ENCODE results near the gene LAMA3. TPM values are rescaled to one million over a fixed set of nuclear protein-coding genes. Genes with fewer than 3 reads are reported as not detected.

Gene LAMA3
- total RNA-seq, 1 experiment from 2014 or later, result 34.6 TPM

DNA sequence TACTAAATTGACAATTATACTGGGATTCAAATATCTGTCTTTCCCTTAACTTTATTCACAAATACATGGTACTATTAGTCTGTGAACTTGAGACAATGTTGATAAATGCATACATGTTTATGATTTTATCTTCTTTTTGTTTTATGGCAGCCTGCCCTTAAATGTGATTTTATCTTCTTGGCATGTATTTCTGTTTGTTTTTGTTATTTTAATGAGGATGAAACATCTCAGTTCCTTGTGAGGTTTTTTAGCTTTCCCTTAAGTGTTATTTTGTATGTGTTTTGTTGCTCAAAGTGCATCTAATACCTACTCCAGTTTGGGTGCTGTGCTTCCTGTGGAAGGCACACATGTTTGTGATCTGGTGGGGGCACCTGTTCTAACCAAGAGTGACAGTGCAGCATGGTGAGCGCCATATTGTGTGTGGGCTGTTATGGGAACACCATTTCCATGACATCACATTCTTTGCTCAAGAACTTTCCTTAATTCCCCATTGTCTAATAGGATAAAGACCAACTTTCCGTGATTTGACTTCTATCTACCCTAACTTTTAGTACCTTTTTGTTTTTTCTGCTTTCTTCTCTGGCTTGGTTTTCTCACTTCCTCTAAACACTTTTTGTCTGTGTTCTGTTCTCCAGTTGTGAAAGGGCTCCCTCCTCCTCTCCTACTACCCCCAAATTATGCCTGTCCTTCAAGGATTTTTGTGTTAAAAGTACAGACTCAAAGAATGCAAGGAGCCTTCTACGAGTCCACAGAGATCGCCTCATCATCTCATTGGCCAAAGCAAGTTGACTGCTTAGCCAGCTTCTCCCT is 163.2 kb downstream of the LAMA3 start:
- H3K4me3 ChIP-seq (ENCODE audit: low read depth, low read length), result no peak overlapping the region
- ChIA-PET POLR2A (interaction anchor here (0.6 kb wide), 1 partner anchor 74 kb away, joined by 3 read pairs; no protein-coding TSS in a partner anchor), CTCF (no interaction called here)
- no peaks in the 10 kb centered on the region for H3K27me3 Mint-ChIP-seq (ENCODE audit: insufficient read depth, unreplicated experiment)
- H3K4me3 Mint-ChIP-seq (ENCODE audit: unreplicated experiment), result no peak overlapping the region
- TF ChIP-seq, protein P1, sequence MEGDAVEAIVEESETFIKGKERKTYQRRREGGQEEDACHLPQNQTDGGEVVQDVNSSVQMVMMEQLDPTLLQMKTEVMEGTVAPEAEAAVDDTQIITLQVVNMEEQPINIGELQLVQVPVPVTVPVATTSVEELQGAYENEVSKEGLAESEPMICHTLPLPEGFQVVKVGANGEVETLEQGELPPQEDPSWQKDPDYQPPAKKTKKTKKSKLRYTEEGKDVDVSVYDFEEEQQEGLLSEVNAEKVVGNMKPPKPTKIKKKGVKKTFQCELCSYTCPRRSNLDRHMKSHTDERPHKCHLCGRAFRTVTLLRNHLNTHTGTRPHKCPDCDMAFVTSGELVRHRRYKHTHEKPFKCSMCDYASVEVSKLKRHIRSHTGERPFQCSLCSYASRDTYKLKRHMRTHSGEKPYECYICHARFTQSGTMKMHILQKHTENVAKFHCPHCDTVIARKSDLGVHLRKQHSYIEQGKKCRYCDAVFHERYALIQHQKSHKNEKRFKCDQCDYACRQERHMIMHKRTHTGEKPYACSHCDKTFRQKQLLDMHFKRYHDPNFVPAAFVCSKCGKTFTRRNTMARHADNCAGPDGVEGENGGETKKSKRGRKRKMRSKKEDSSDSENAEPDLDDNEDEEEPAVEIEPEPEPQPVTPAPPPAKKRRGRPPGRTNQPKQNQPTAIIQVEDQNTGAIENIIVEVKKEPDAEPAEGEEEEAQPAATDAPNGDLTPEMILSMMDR (IDR thresholded peaks at IDR 0.05; ENCODE audit: insufficient read depth in 1 of 2, low read depth in 1 of 2, low read length in 1 of 2, severe bottlenecking in 1 of 2, unreplicated experiment in 1 of 2), result no peak
- H3K27ac Mint-ChIP-seq (ENCODE audit: unreplicated experiment), result no peak overlapping the region
- H3K36me3 ChIP-seq (ENCODE audit: control insufficient read depth, insufficient read depth, low read length), result peaks cover 1% of the 10 kb centered on the region; the same call in 1 of the 2 replicates
- no peaks in the 10 kb centered on the region for H3K4me1 ChIP-seq
- H3K9me3 ChIP-seq, result no peaks in the 10 kb centered on the region
- H3K9me3 Mint-ChIP-seq (ENCODE audit: unreplicated experiment), result no peaks in the 10 kb centered on the region
- no peak for DNase-seq
- peaks cover 7% of the 10 kb centered on the region for H3K4me1 Mint-ChIP-seq (ENCODE audit: low read depth, unreplicated experiment)
- H3K36me3 Mint-ChIP-seq (ENCODE audit: insufficient read depth, unreplicated experiment), result peaks cover 36% of the 10 kb centered on the region
- intact Hi-C loops (cut with micrococcal nuclease; ENCODE audit: unreplicated experiment), result no loop called here
- H3K27me3 ChIP-seq (replicated peaks; ENCODE audit: control insufficient read depth, insufficient read depth, low read length), result no peaks in the 10 kb centered on the region
- no TSS peak for BruUV-seq (replicated peaks)

DNA sequence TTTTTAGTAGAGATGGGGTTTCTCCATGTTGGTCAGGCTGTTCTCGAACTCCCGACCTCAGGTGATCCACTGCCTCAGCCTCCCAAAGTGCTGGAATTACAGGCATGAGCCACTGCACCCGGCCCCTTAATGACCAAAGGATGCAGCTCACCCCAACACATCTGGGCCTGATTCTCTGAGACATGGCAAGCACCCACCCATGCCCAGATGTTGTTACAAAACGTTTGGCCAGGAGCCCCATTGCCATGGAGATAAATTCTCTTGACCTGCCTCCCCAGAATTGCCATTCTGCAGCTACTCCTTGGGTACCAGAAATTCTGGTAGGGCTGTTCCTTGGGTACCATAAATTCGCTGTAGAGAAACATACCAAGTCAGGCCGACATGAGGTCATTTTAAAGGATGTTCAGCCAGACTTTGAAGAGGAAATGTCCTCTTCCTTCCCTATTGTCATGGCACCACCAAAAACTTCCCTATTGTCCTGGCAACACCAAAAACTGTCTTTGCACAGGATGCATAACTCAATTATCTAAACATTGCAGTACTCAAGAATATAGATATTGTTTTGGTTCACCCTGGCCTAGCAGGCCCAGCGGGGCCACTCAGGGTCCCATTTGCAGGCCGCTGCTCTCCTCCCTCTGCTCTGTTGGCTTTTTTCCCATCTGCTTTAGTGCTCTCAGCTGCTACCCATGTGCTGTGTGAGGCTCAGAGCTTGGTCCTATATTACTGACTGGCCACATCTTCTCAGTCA is 164.4 kb downstream of the LAMA3 start:
- Mint-ChIP-seq H3K9me3 (ENCODE audit: unreplicated experiment) (no peaks in the 10 kb centered on the region), H3K36me3 (ENCODE audit: insufficient read depth, unreplicated experiment) (peaks cover 32% of the 10 kb centered on the region), H3K27ac (ENCODE audit: unreplicated experiment) (no peak overlapping the region), H3K4me3 (ENCODE audit: unreplicated experiment) (no peak overlapping the region), H3K4me1 (ENCODE audit: low read depth, unreplicated experiment) (peaks cover 5% of the 10 kb centered on the region), H3K27me3 (ENCODE audit: insufficient read depth, unreplicated experiment) (no peaks in the 10 kb centered on the region)
- no peak overlapping the region for H3K4me3 ChIP-seq (ENCODE audit: low read depth, low read length)
- no peaks in the 10 kb centered on the region for H3K9me3 ChIP-seq
- CTCF ChIA-PET, result no interaction called here
- H3K27me3 ChIP-seq (replicated peaks; ENCODE audit: control insufficient read depth, insufficient read depth, low read length), result no peaks in the 10 kb centered on the region
- BruUV-seq (replicated peaks), result no TSS peak
- no peaks in the 10 kb centered on the region for H3K4me1 ChIP-seq
- TF ChIP-seq, protein P1 (IDR thresholded peaks at IDR 0.05; ENCODE audit: insufficient read depth in 1 of 2, low read depth in 1 of 2, low read length in 1 of 2, severe bottlenecking in 1 of 2, unreplicated experiment in 1 of 2), result no peak
- DNase-seq, result no peak
- no peaks in the 10 kb centered on the region for H3K36me3 ChIP-seq (ENCODE audit: control insufficient read depth, insufficient read depth, low read length)
- POLR2A ChIA-PET, result no interaction called here
- intact Hi-C loops (cut with micrococcal nuclease; ENCODE audit: unreplicated experiment), result no loop called here

DNA sequence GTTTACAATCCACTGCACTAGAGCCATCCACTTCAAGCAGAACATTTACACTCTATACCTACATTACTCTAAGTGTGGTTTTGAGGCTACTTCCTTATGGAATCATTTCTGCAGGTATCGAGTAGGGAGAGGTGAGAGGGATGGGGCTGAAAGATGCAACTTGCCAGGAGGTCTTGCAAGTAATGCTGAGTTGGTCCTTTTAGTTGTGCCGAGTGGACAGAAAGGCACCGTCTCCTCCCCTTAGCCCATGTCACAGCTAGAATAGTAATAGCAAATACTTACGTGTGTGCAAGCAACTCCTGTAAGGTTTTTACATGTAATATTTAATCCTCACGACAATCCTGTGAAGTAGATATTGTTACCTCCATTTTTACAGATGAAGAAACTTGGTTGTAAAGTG is 166.5 kb downstream of the LAMA3 start:
- peaks cover 40% of the 10 kb centered on the region for H3K36me3 Mint-ChIP-seq (ENCODE audit: insufficient read depth, unreplicated experiment)
- H3K36me3 ChIP-seq (ENCODE audit: control insufficient read depth, insufficient read depth, low read length), result no peaks in the 10 kb centered on the region
- TF ChIP-seq, protein P1 (IDR thresholded peaks at IDR 0.05; ENCODE audit: insufficient read depth in 1 of 2, low read depth in 1 of 2, low read length in 1 of 2, severe bottlenecking in 1 of 2, unreplicated experiment in 1 of 2), result no peak
- intact Hi-C loops (cut with micrococcal nuclease; ENCODE audit: unreplicated experiment), result no loop called here
- no TSS peak for BruUV-seq (replicated peaks)
- H3K4me3 ChIP-seq (ENCODE audit: low read depth, low read length), result no peak overlapping the region
- no peaks in the 10 kb centered on the region for H3K4me1 Mint-ChIP-seq (ENCODE audit: low read depth, unreplicated experiment)
- H3K9me3 Mint-ChIP-seq (ENCODE audit: unreplicated experiment), result no peaks in the 10 kb centered on the region
- no peaks in the 10 kb centered on the region for H3K27me3 Mint-ChIP-seq (ENCODE audit: insufficient read depth, unreplicated experiment)
- no peak overlapping the region for H3K4me3 Mint-ChIP-seq (ENCODE audit: unreplicated experiment)
- no peak overlapping the region for H3K27ac Mint-ChIP-seq (ENCODE audit: unreplicated experiment)
- no peaks in the 10 kb centered on the region for H3K4me1 ChIP-seq
- ChIA-PET POLR2A (no interaction called here), CTCF (no interaction called here)
- no peaks in the 10 kb centered on the region for H3K9me3 ChIP-seq
- no peak for DNase-seq
- no peaks in the 10 kb centered on the region for H3K27me3 ChIP-seq (replicated peaks; ENCODE audit: control insufficient read depth, insufficient read depth, low read length)
